ENCODE measurements around the gene ASTN2. TPM values are rescaled to one million over a fixed set of nuclear protein-coding genes. Genes with fewer than 3 reads are reported as not detected.

The ASTN2 gene
- total RNA-seq, 4 donors from 2014 or later = 0.94 to 5.6 (median 3.7) TPM

DNA sequence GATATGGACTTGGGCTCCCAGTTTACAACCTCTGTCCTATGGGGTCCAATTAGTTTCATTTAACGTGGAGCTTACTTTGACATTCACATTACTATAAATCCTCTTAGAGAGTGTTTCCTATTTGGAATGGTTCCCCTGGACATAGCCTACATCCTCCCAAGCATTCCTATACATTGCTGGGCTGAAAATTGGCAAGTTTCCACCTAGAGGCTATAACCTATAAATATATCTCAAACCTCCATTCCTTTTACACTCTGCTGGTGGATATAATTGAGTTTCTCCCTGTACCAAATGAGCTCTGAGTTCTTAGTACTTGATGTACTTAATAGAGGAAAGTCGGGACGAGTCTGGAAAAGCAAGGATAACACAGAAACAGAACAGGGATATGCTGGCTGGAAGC, 172.8 kb downstream of the ASTN2 start:
- no peaks in the 10 kb centered on the region for H3K36me3 ChIP-seq
- DNase-seq = no peak
- no peaks in the 10 kb centered on the region for H3K9me3 ChIP-seq
- intact Hi-C loops (cut with DNase I) = no loop called here
- WGBS, 2 donors = 75 to 82% methylated on average over 3 of the region's 3 CpGs
- TF ChIP-seq POLR2A (IDR thresholded peaks at IDR 0.05) (no peak), CTCF (IDR thresholded peaks at IDR 0.05) (no peak)
- H3K4me1 ChIP-seq = no peaks in the 10 kb centered on the region
- no peak overlapping the region for H3K27ac ChIP-seq
- no peak overlapping the region for H3K4me3 ChIP-seq (replicated peaks in 1 of 3)
- no peaks in the 10 kb centered on the region for H3K27me3 ChIP-seq

GRCh38 chr9:117239428-117239827, 175.4 kb downstream of the ASTN2 start:
- Histone ChIP-seq H3K36me3 (no peaks in the 10 kb centered on the region), H3K27ac (no peak overlapping the region), H3K4me3 (replicated peaks in 1 of 3) (no peak overlapping the region), H3K4me1 (no peaks in the 10 kb centered on the region), H3K27me3 (no peaks in the 10 kb centered on the region), H3K9me3 (no peaks in the 10 kb centered on the region)
- 36 to 38% methylated on average over 1 of the region's 1 CpG for WGBS, 2 donors
- TF ChIP-seq POLR2A (IDR thresholded peaks at IDR 0.05) (no peak), CTCF (IDR thresholded peaks at IDR 0.05) (no peak)
- DNase-seq = no peak
- intact Hi-C loops (cut with DNase I) = no loop called here

DNA sequence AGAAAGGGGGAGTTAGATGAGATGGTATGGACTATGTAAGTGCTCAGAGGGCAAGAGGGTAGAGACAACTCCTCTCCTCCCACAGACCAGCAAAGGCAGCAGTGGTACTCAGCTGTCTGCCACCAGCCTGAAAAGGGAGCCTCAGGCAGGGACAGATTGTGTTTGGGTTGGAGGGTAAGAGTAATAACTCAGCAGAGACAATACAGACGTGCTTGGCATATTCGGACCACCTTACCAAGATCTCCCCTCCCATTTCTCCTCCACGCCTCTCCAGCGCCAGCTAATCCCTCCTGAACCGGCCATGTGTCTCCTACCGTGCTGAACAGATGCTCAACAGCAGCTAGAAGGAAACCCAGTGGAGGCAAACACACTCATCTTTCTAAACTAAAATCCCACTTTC, 180.8 kb downstream of the ASTN2 start:
- no peak for DNase-seq
- Histone ChIP-seq H3K27me3 (no peaks in the 10 kb centered on the region), H3K27ac (no peak overlapping the region), H3K4me3 (replicated peaks in 1 of 3) (no peak overlapping the region), H3K36me3 (no peaks in the 10 kb centered on the region), H3K9me3 (no peaks in the 10 kb centered on the region), H3K4me1 (no peaks in the 10 kb centered on the region)
- no peak for TF ChIP-seq CTCF (IDR thresholded peaks at IDR 0.05)
- TF ChIP-seq POLR2A (IDR thresholded peaks at IDR 0.05) = no peak
- intact Hi-C loops (cut with DNase I) = no loop called here
- 47 to 62% methylated on average over 6 of the region's 6 CpGs for WGBS, 2 donors

- TF ChIP-seq CTCF (IDR thresholded peaks at IDR 0.05) (no peak), POLR2A (IDR thresholded peaks at IDR 0.05) (no peak)
- intact Hi-C loops (cut with DNase I) = no loop called here
- Histone ChIP-seq H3K4me1 (no peaks in the 10 kb centered on the region), H3K9me3 (no peaks in the 10 kb centered on the region), H3K4me3 (replicated peaks in 1 of 3) (no peak overlapping the region), H3K36me3 (no peaks in the 10 kb centered on the region), H3K27ac (no peak overlapping the region), H3K27me3 (no peaks in the 10 kb centered on the region)
- no peak for DNase-seq
- WGBS, 2 donors = 54 to 65% methylated on average over 4 of the region's 4 CpGs
Measured at GRCh38 chr9:117233016-117233415, 181.8 kb downstream of the ASTN2 start.

DNA sequence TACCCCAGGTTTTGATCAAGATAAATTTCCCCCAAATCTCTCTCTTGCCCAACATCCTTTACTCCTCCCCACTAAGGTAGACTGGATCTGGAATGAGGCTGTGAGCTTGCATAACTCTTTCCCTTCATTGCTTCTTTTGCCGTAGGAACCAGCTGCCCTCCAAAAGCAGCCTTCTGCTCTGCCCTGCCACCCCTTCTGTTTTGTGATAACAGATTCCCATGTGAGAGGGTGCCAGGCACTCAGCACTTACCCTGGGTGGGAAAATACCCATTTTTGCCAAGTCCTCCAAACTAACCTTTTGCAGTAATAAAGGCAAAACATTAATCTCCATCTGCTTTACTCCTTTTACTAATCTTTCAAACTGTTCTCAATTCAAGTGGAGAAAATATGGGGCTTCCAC, 182.6 kb downstream of the ASTN2 start:
- H3K9me3 ChIP-seq = no peaks in the 10 kb centered on the region
- no peak overlapping the region for H3K27ac ChIP-seq
- no peaks in the 10 kb centered on the region for H3K4me1 ChIP-seq
- no peak overlapping the region for H3K4me3 ChIP-seq (replicated peaks in 1 of 3)
- no peaks in the 10 kb centered on the region for H3K27me3 ChIP-seq
- TF ChIP-seq POLR2A (IDR thresholded peaks at IDR 0.05) = no peak
- H3K36me3 ChIP-seq = no peaks in the 10 kb centered on the region
- 60 to 73% methylated on average over 1 of the region's 1 CpG for WGBS, 2 donors
- intact Hi-C loops (cut with DNase I) = no loop called here
- no peak for DNase-seq

- 0% methylated on average over 1 of the region's 1 CpG for WGBS, 2 donors
- Histone ChIP-seq H3K4me1 (no peaks in the 10 kb centered on the region), H3K36me3 (no peaks in the 10 kb centered on the region), H3K4me3 (replicated peaks in 1 of 3) (no peak overlapping the region), H3K27me3 (no peaks in the 10 kb centered on the region), H3K9me3 (no peaks in the 10 kb centered on the region), H3K27ac (no peak overlapping the region)
- no peak for DNase-seq
- no peak for TF ChIP-seq POLR2A (IDR thresholded peaks at IDR 0.05)
- TF ChIP-seq CTCF (IDR thresholded peaks at IDR 0.05) = no peak
- intact Hi-C loops (cut with DNase I) = no loop called here
Measured at GRCh38 chr9:117231012-117231411, 183.8 kb downstream of the ASTN2 start.

Measured in thyroid gland (tissue), 4 donors.